ENCODE measurements around the gene MRPS15. TPM values are rescaled to one million over a fixed set of nuclear protein-coding genes. Genes with fewer than 3 reads are reported as not detected.
A peak's percentile ranks its signal among the peaks of the same experiment; 100 is the strongest.

Gene MRPS15
- total and polyA plus RNA-seq, 2 of the 13 experiments (the other 11 are each of a cell fraction or from before 2014, with no cell fraction given), result 59.0 to 113 TPM

DNA sequence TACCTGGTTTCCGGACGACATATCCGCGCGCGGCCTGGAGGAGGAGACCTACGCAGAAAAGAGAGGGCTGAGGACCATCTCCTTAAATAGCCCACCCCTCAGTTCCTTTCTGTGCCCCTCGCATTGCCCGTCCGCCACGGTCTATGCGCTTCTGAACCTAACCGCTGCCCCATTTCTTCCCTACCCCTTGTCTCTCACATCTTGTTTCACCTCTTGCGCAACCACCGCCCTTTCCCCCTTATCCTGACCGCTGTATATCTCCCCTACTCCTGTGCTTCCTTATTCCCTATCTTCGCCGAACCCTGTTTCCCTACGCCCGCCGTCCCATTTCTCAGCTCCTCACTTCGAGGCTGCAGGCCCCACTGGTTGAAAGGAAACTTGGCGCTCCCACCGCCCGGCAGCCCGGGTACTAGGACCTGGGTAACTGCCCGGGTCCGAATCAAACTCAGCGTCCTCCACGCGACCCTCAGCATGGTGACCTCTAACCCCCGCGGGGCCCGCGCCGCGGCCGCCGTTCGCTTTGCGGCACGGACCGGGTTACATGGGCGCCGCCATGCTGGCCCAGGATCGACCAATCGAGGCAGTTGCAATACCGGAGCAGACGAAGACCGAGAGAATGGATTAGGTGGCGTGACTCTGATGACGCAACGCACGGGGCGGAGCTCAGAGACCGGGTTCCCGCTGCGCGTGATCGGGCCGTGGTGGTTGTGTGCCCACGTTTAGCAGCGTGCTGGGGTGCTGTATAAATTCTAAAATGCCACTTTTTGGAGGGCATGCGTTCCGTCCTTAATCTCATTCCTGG, at the start of gene MRPS15 (continued):
- TF ChIP-seq ZNF430 (CRISPR knock-in tag; IDR thresholded peaks at IDR 0.05) (peak; percentile 53; the same call in 1 of the 2 replicates), CHCHD3 (CRISPR knock-in tag; IDR thresholded peaks at IDR 0.05) (no peak; the same call in 1 of the 2 replicates), GATAD2A (CRISPR knock-in tag; IDR thresholded peaks at IDR 0.05) (peak; percentile 87), MAZ (IDR thresholded peaks at IDR 0.05; ENCODE audit: borderline replicate concordance, low read depth, low read length) (peak; percentile 70; the same call in 1 of the 2 replicates), MAZ (CRISPR knock-in tag; IDR thresholded peaks at IDR 0.05; ENCODE audit: low read depth) (peak; percentile 79), ESRRA (CRISPR knock-in tag; IDR thresholded peaks at IDR 0.05; ENCODE audit: low read depth) (peak; percentile 82), MED1 (CRISPR knock-in tag; IDR thresholded peaks at IDR 0.05) (peak; percentile 93), BORCS8-MEF2B (CRISPR knock-in tag; IDR thresholded peaks at IDR 0.05) (peak; percentile 92), ZNF7 (CRISPR knock-in tag; IDR thresholded peaks at IDR 0.05) (no peak), ZFP36 (IDR thresholded peaks at IDR 0.05; ENCODE audit: borderline replicate concordance, low read depth, low read length, partially characterized antibody) (no peak), KLF6 (CRISPR knock-in tag; IDR thresholded peaks at IDR 0.05) (peak; percentile 83; the same call in 1 of the 2 replicates), NKX3-1 (CRISPR knock-in tag; IDR thresholded peaks at IDR 0.05) (peak; percentile 72; the same call in 1 of the 2 replicates), ZNF329 (CRISPR knock-in tag; IDR thresholded peaks at IDR 0.05; ENCODE audit: low read depth) (no peak; the same call in 1 of the 2 replicates), ZNF616 (CRISPR knock-in tag; IDR thresholded peaks at IDR 0.05; ENCODE audit: low read depth) (peak; percentile 66; the same call in 1 of the 2 replicates), HDAC2 (CRISPR knock-in tag; IDR thresholded peaks at IDR 0.05) (peak; percentile 91), KLF16 (CRISPR knock-in tag; IDR thresholded peaks at IDR 0.05) (peak in 1 of 2 experiments; percentile 98; a peak in 2 of 4 replicates), ZNF652 (CRISPR knock-in tag; IDR thresholded peaks at IDR 0.05; ENCODE audit: borderline replicate concordance, low read depth) (0 out of 2 replicates have a peak, but pooled peaks have one; percentile 47), NFYC (CRISPR knock-in tag; IDR thresholded peaks at IDR 0.05) (peak; percentile 71), RFX3 (CRISPR knock-in tag; IDR thresholded peaks at IDR 0.05) (0 out of 2 replicates have a peak, but pooled peaks have one; percentile 30), NR2F2 (IDR thresholded peaks at IDR 0.05; ENCODE audit: borderline replicate concordance, low read depth) (peak; percentile 67), NFATC3 (CRISPR knock-in tag; IDR thresholded peaks at IDR 0.05) (peak; percentile 92), CBFB (CRISPR knock-in tag; IDR thresholded peaks at IDR 0.05) (peak; percentile 95), CREM (IDR thresholded peaks at IDR 0.05) (peak; percentile 88), CREM (CRISPR knock-in tag; IDR thresholded peaks at IDR 0.05) (peak; percentile 67; the same call in 1 of the 2 replicates), TRIM24 (CRISPR knock-in tag; IDR thresholded peaks at IDR 0.05) (0 out of 2 replicates have a peak, but pooled peaks have one; percentile 58), ZNF460 (CRISPR knock-in tag; IDR thresholded peaks at IDR 0.05; ENCODE audit: borderline replicate concordance) (no peak; the same call in 1 of the 2 replicates)
- TF ChIP-seq, protein P1, sequence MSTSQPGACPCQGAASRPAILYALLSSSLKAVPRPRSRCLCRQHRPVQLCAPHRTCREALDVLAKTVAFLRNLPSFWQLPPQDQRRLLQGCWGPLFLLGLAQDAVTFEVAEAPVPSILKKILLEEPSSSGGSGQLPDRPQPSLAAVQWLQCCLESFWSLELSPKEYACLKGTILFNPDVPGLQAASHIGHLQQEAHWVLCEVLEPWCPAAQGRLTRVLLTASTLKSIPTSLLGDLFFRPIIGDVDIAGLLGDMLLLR (CRISPR knock-in tag; IDR thresholded peaks at IDR 0.05), result 0 out of 2 replicates have a peak, but pooled peaks have one; percentile 41
- TF ChIP-seq, protein P2, sequence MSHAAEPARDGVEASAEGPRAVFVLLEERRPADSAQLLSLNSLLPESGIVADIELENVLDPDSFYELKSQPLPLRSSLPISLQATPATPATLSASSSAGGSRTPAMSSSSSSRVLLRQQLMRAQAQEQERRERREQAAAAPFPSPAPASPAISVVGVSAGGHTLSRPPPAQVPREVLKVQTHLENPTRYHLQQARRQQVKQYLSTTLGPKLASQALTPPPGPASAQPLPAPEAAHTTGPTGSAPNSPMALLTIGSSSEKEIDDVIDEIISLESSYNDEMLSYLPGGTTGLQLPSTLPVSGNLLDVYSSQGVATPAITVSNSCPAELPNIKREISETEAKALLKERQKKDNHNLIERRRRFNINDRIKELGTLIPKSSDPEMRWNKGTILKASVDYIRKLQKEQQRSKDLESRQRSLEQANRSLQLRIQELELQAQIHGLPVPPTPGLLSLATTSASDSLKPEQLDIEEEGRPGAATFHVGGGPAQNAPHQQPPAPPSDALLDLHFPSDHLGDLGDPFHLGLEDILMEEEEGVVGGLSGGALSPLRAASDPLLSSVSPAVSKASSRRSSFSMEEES (CRISPR knock-in tag; IDR thresholded peaks at IDR 0.05), result peak; percentile 99
- TF ChIP-seq, protein P3, sequence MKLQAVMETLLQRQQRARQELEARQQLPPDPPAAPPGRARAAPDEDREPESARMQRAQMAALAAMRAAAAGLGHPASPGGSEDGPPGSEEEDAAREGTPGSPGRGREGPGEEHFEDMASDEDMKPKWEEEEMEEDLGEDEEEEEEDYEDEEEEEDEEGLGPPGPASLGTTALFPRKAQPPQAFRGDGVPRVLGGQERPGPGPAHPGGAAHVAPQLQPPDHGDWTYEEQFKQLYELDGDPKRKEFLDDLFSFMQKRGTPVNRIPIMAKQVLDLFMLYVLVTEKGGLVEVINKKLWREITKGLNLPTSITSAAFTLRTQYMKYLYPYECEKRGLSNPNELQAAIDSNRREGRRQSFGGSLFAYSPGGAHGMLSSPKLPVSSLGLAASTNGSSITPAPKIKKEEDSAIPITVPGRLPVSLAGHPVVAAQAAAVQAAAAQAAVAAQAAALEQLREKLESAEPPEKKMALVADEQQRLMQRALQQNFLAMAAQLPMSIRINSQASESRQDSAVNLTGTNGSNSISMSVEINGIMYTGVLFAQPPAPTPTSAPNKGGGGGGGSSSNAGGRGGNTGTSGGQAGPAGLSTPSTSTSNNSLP (IDR thresholded peaks at IDR 0.05; ENCODE audit: low read depth, low read length), result peak; percentile 63; the same call in 1 of the 2 replicates

All from HepG2 (cell line).